PFSK-1 (cell line): ENCODE results near the gene NCOR1.

ENCODE experiments used
- POLR2AphosphoS5 ChIP-seq: IDR thresholded peaks from 2 replicates; pipeline ENCODE4 v1.6.1; 2012; ENCODE audit warnings: low read depth, mild to moderate bottlenecking, control low read depth, low read length, moderate library complexity
- SIN3A ChIP-seq: IDR thresholded peaks from 2 replicates; pipeline ENCODE4 v1.6.1; 2012; ENCODE audit warnings: mild to moderate bottlenecking, low read length, moderate library complexity, borderline replicate concordance; ENCODE audit not compliant: insufficient read depth
- TAF1 ChIP-seq: IDR thresholded peaks from 2 replicates; pipeline ENCODE4 v1.6.1; 2012; ENCODE audit warnings: low read length, control low read depth, borderline replicate concordance; ENCODE audit not compliant: insufficient read depth

GRCh38 chr17:16085066-16085699, 130.2 kb downstream of the NCOR1 start:
- TF ChIP-seq SIN3A (no peak), POLR2AphosphoS5 (no peak), TAF1 (no peak)
